Gastroesophageal sphincter (tissue), 4 donors: Measurements from ENCODE around the gene PNPT1. TPM values are rescaled to one million over a fixed set of nuclear protein-coding genes. Genes with fewer than 3 reads are reported as not detected.
"Not testable (repeated sequence)": the region's sequence is repeated elsewhere in the genome, so short reads cannot be mapped to it uniquely, and the experiment has no call there.

Experiments used
- ATAC-seq: fragments of 150-250 bp; one replicate; pipeline ENCODE4 v1.9.1; 2016; ENCODE audit warnings: mild to moderate bottlenecking, moderate library complexity
- H3K27ac ChIP-seq, 4 donors: fragments of 200-600 bp; sonication (generic) in 3 of 4; 1 replicate in 3 of 4; 2 replicates in 1 of 4; pipeline ENCODE4 v1.5.1; 2016 to 2019
- H3K27me3 ChIP-seq: fragments of 200-600 bp; sonication (generic); one replicate; pipeline ENCODE4 v1.5.1; 2019
- H3K36me3 ChIP-seq, 2 donors: fragments of 200-600 bp; sonication (generic); one replicate each; pipeline ENCODE4 v1.5.1; 2019; ENCODE audit warnings: control low read depth in 1 of 2
- H3K4me1 ChIP-seq, 3 donors: fragments of 200-600 bp; sonication (generic); 1 replicate in 2 of 3; 2 replicates in 1 of 3; pipeline ENCODE4 v1.5.1; 2016 to 2019; ENCODE audit warnings: control low read depth in 2 of 3
- H3K4me3 ChIP-seq, 2 donors: fragments of 200-600 bp; sonication (generic); one replicate each; pipeline ENCODE4 v1.5.1; 2019; ENCODE audit warnings: mild to moderate bottlenecking in 1 of 2, moderate library complexity in 1 of 2
- H3K9me3 ChIP-seq, 3 donors: fragments of 200-600 bp; sonication (generic); one replicate each; pipeline ENCODE4 v1.5.1; 2017 to 2019; ENCODE audit warnings: control low read depth in 2 of 3
- CTCF ChIP-seq, 4 experiments: fragments of 200-600 bp in 2 of 4; fragments of 450-650 bp in 2 of 4; sonication (generic) in 1 of 4; IDR thresholded peaks; one replicate each; pipeline ENCODE4 v1.5.1; 2017 to 2019; ENCODE audit warnings: antibody characterized with exemption in 4 of 4, mild to moderate bottlenecking in 2 of 4, moderate library complexity in 2 of 4
- EP300 ChIP-seq: sonication (generic); formaldehyde crosslinking; IDR thresholded peaks from one replicate; pipeline ENCODE4 v1.6.1; 2017; ENCODE audit warnings: antibody characterized with exemption, mild to moderate bottlenecking
- POLR2A ChIP-seq, 2 donors: fragments of 450-650 bp; IDR thresholded peaks; one replicate each; pipeline ENCODE4 v1.6.1; 2017; ENCODE audit warnings: antibody characterized with exemption in 2 of 2, mild to moderate bottlenecking in 2 of 2, moderate library complexity in 1 of 2
- POLR2AphosphoS5 ChIP-seq: sonication (generic); formaldehyde crosslinking; IDR thresholded peaks from one replicate; pipeline ENCODE4 v1.6.1; 2017; ENCODE audit warnings: antibody characterized with exemption
- WGBS, 2 donors: methylation state at CpG; one replicate each; pipeline ENCODE4 v1.1.5; 2018; ENCODE audit warnings: low coverage in 1 of 2; 5-methylcytosine and 5-hydroxymethylcytosine counted together
- total RNA-seq, 4 donors: library from RNA; depleted of rRNA; stranded (reverse); fragments of >200 nt; gene quantifications; one replicate each; pipeline ENCODE4 v1.1.0, GENCODE V29; 2016

PNPT1 gene
- total RNA-seq, 4 donors from 2014 or later, result 14.9 to 113 (median 17.3) TPM

GRCh38 chr2:55707751-55708150 is 14.1 kb upstream of the PNPT1 start:
- H3K36me3 ChIP-seq, result no peaks in the 10 kb centered on the region
- TF ChIP-seq POLR2AphosphoS5, result no peak
- TF ChIP-seq CTCF (IDR thresholded peaks at IDR 0.05), result no peak
- TF ChIP-seq EP300, result no peak
- no peak for TF ChIP-seq POLR2A (IDR thresholded peaks at IDR 0.05)
- H3K4me1 ChIP-seq, result no peaks in the 10 kb centered on the region
- 60 to 88% methylated on average over 1 of the region's 1 CpG for WGBS, 2 donors
- no peak overlapping the region for H3K27ac ChIP-seq
- peaks cover 20% of the 10 kb centered on the region for H3K27me3 ChIP-seq
- H3K9me3 ChIP-seq, result no peaks in the 10 kb centered on the region
- H3K4me3 ChIP-seq, result no peak overlapping the region
- ATAC-seq, result no peak

DNA sequence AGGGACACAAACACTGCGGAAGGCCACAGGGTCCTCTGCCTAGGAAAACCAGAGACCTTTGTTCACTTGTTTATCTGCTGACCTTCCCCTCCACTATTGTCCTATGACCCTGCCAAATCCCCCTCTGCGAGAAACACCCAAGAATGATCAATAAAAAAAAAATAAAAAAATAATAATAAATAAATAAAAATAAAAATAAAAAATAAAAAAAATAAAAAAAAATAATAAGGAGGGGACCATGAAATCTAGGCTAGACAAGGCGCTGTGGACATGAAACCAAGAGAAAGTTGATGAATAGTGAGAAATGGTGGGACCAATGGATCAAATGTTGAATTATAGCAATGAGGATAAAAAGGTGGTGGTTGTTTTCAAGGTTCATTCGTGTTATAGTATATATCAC is 12.6 kb upstream of the PNPT1 start:
- not testable (repeated sequence) for H3K4me3 ChIP-seq, H3K36me3 ChIP-seq, H3K9me3 ChIP-seq, H3K27ac ChIP-seq, ATAC-seq, H3K4me1 ChIP-seq
- 94 to 100% methylated on average over 2 of the region's 4 CpGs for WGBS, 2 donors
- H3K27me3 ChIP-seq, result peaks cover 20% of the 10 kb centered on the region

GRCh38 chr2:55705027-55705653 is 11.5 kb upstream of the PNPT1 start:
- no peak for ATAC-seq
- WGBS, 2 donors, result 47 to 71% methylated on average over 5 to 6 of the region's 7 CpGs

DNA sequence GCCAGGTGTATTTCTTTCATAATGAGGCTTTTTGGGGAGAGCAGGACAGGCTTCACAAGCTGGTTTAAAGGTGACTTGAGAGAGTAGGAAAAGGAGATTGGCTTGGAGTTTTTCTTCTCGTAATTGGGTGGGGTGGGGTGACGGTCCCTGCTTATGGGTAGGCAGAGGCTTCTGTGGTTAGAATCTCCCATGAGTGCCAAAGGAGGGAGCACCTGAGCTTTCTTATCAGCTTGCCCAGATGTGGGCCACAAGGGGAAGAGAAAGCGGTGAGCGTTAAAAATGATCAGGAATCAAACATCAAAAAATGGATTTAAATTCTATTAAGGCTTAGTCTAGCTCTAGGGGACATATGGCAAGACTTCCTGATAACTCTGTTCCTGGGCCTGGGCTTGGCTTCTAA is 9.7 kb upstream of the PNPT1 start:
- Histone ChIP-seq H3K27me3 (peaks cover 38% of the 10 kb centered on the region), H3K4me3 (no peak overlapping the region), H3K36me3 (no peaks in the 10 kb centered on the region), H3K9me3 (no peaks in the 10 kb centered on the region), H3K4me1 (no peaks in the 10 kb centered on the region), H3K27ac (no peak overlapping the region)
- WGBS, 2 donors, result 60% methylated on average over 4 of the region's 4 CpGs; no CpG with 5 or more reads in 1 of the 2 donors
- TF ChIP-seq CTCF (IDR thresholded peaks at IDR 0.05) (no peak), POLR2A (IDR thresholded peaks at IDR 0.05) (no peak), EP300 (no peak), POLR2AphosphoS5 (no peak)
- ATAC-seq, result no peak

More at GRCh38 chr2:55705027-55705653, 11.5 kb upstream of the PNPT1 start:
- Histone ChIP-seq H3K27me3 (peaks cover 26% of the 10 kb centered on the region), H3K4me1 (no peaks in the 10 kb centered on the region), H3K36me3 (no peaks in the 10 kb centered on the region), H3K9me3 (no peaks in the 10 kb centered on the region), H3K27ac (no peak overlapping the region), H3K4me3 (no peak overlapping the region)
- TF ChIP-seq POLR2AphosphoS5, result no peak

- 20 to 26% methylated on average over 3 to 5 of the region's 5 CpGs for WGBS, 2 donors
- not testable (repeated sequence) for ATAC-seq, H3K9me3 ChIP-seq, H3K27me3 ChIP-seq, H3K36me3 ChIP-seq
- Histone ChIP-seq H3K4me3 (peak overlapping the region; percentile 70 to 73), H3K27ac (peak overlapping the region in 2 of 4 donors; percentile 67 to 74), H3K4me1 (peaks cover 0 to 16% (median 0%) of the 10 kb centered on the region in 3 donors)
Observed at GRCh38 chr2:55692740-55693139, 904 bp downstream of the PNPT1 start.

GRCh38 chr2:55672630-55673029 is 21.0 kb downstream of the PNPT1 start:
- H3K4me1 ChIP-seq, result no peaks in the 10 kb centered on the region
- no peak overlapping the region for H3K4me3 ChIP-seq
- H3K27ac ChIP-seq, result no peak overlapping the region
- H3K36me3 ChIP-seq, result peaks cover 0 to 95% of the 10 kb centered on the region in 2 donors
- TF ChIP-seq POLR2A (IDR thresholded peaks at IDR 0.05), result no peak
- TF ChIP-seq POLR2AphosphoS5, result no peak
- TF ChIP-seq EP300, result no peak
- no peak for TF ChIP-seq CTCF (IDR thresholded peaks at IDR 0.05)
- H3K9me3 ChIP-seq, result no peaks in the 10 kb centered on the region
- WGBS, 2 donors, result 67 to 71% methylated on average over 3 of the region's 3 CpGs
- ATAC-seq, result no peak
- H3K27me3 ChIP-seq, result no peaks in the 10 kb centered on the region
